Measurements from ENCODE around the gene EPHA7.
A peak's percentile ranks its signal among the peaks of the same experiment; 100 is the strongest.

Gene EPHA7

DNA sequence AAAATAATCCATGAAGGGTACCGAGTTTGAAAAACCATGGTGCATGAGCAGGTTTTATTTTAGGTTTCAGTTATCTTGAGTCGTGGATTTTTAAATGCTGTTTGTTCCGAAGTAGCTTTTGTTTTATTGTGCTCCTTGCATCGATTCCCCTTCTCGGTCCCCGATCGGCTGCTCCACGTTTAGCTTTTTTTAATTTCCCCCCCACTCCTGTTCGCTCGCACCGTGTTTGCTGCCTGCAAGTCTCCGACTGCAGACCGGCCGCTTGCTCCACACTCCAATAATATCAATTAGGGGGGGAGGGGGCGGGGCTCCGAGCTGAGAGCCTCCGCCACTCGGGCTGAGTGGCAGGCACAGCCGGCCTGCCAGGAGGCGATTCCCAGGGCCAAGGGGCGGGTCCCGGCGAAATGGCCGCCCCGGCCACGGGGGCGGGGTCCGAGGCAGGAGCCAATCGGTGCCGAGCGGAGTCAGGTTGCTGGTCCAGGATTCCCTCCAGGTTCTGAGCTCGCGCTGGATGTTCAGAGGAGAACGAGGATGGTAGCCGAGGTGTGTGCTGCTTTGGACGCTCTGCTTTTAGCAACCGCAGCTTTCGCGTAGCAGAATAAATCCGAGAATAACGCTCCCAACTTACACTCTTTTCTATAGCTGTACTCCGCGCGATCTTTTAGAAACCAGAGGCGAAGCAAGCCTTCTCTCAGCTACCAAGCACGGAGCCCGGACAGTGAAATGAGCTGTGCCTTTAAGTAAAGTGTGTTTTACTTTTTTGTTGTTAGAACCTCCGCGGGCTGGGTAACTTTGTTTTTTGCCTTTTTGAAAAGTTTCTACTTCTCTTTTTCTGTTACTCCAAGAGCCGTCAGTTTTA, at the start of gene EPHA7:
EPHA7 (minus strand) TSS at position 256 of the 859 bp plus-strand sequence; CDS start at position 38, 218 bp downstream.
- Mint-ChIP-seq H3K36me3 (ENCODE audit: low read depth) (no peaks in the 10 kb centered on the region), H3K27ac (peak within 1 kb of the TSS; percentile 22), H3K9me3 (no peaks in the 10 kb centered on the region), H3K27me3 (peaks cover 67% of the 10 kb centered on the region), H3K4me1 (ENCODE audit: low read depth) (peaks cover 29% of the 10 kb centered on the region), H3K4me3 (peak within 1 kb of the TSS; percentile 71)
- DNase-seq, result peak; percentile 65

DNA sequence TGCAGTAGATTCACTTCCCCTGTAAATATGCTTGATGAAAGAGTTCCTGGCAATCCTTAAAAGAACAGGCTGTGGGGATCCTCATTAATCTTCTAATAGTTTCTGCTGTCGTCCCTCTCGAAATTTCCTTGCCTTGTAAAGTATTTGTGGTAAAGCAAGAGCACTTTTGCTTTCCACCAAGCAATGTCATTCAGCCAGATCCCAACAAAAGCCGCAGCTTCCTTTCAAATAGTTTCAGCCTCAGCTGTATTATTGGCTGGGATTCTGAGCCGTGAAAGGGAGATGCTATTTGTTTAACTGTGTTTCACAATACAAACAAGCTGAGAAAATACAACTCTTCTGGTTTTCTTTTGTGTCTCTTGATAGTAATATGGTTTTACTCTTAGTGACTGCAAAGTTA, 48.9 kb upstream of the EPHA7 start:
- Mint-ChIP-seq H3K4me3 (no peak overlapping the region), H3K4me1 (ENCODE audit: low read depth) (no peaks in the 10 kb centered on the region), H3K27ac (no peak overlapping the region), H3K9me3 (peaks cover 2% of the 10 kb centered on the region), H3K36me3 (ENCODE audit: low read depth) (no peaks in the 10 kb centered on the region), H3K27me3 (no peaks in the 10 kb centered on the region)
- no peak for DNase-seq

DNA sequence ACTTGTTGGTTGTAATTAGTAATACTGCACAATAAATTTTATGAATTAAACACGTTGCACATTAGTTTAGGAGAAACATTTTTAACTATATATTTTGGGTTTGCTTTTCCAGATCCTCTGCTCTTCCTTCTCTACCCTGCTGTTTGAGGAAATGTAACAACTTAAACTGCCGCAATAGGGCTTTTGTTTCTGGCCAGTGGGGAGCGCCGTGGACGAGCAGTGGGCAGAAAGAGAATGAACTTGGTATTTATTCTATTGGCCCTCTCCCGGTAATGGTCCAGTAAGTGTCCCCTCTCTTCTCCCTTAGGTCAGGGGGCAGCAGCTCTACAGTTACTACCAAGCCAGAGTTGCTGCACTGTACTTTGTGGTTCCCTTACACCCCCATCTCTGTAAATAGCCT, 35.2 kb upstream of the EPHA7 start:
- Mint-ChIP-seq H3K36me3 (ENCODE audit: low read depth) (no peaks in the 10 kb centered on the region), H3K27ac (no peak overlapping the region), H3K4me1 (ENCODE audit: low read depth) (no peaks in the 10 kb centered on the region), H3K27me3 (no peaks in the 10 kb centered on the region), H3K4me3 (no peak overlapping the region), H3K9me3 (no peaks in the 10 kb centered on the region)
- DNase-seq, result no peak

DNA sequence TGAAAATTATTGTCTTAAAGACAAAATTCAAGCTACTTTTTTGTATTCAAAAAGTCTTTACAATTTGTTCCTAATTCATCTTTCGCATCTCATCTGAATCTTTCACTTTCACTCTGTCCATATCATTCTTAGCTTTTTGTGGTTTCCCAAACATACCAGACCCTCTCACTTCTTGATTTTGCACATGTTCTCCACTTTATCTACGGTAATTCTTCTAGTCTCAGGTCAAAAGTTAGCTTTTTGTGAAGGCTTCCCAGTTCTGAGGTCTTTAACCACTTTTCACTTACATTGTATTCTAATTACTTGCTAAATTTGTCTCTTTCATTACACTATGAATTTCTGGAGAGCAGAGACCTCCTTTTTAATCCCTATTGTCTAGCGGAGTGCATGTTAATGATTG, 34.6 kb upstream of the EPHA7 start:
- Mint-ChIP-seq H3K4me3 (no peak overlapping the region), H3K27ac (no peak overlapping the region), H3K9me3 (no peaks in the 10 kb centered on the region), H3K4me1 (ENCODE audit: low read depth) (no peaks in the 10 kb centered on the region), H3K36me3 (ENCODE audit: low read depth) (no peaks in the 10 kb centered on the region), H3K27me3 (no peaks in the 10 kb centered on the region)
- no peak for DNase-seq

DNA sequence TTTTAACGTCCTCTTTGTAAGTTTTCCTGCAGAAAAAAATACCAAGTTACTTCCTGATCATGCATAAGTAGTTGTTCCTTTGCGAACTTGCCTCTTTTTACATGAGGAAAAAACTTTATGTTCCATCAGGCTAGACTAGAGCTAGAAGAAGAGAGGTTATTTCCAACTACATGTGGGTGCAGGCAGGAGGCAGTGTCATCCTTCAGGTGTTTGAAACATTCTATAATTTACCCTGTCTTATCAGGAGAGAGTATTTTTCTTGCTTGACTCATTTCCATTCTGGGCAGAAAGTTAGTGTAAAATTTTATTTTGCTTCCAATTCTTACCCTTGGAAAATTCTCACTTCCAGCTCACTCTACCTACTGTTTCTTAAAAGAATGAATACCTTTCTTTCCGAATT, 28.5 kb upstream of the EPHA7 start:
- H3K4me3 Mint-ChIP-seq, result no peak overlapping the region
- H3K4me1 Mint-ChIP-seq (ENCODE audit: low read depth), result no peaks in the 10 kb centered on the region
- DNase-seq, result no peak
- no peak overlapping the region for H3K27ac Mint-ChIP-seq
- no peaks in the 10 kb centered on the region for H3K27me3 Mint-ChIP-seq
- H3K36me3 Mint-ChIP-seq (ENCODE audit: low read depth), result no peaks in the 10 kb centered on the region
- H3K9me3 Mint-ChIP-seq, result peaks cover 2% of the 10 kb centered on the region

DNA sequence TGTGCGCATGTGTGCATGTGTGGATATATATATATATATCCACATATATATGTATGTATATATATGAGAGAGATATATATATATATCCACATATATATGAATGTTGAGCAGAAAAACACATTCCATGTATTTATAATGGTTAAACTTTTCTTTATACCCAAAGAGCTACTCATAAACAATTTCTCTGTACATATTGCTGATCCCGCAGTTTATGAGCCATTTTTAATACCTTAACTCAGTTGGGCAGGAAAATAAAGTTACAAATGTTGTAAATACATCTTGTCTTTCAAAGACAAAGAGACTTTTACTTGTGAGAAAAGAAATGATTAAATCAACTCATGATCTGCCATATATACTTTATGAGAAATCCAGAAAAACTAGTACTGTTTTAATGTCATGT, 18.1 kb upstream of the EPHA7 start:
- DNase-seq, result no peak
- no peaks in the 10 kb centered on the region for H3K36me3 Mint-ChIP-seq (ENCODE audit: low read depth)
- H3K9me3 Mint-ChIP-seq, result peaks cover 8% of the 10 kb centered on the region
- H3K4me1 Mint-ChIP-seq (ENCODE audit: low read depth), result no peaks in the 10 kb centered on the region
- H3K4me3 Mint-ChIP-seq, result no peak overlapping the region
- no peak overlapping the region for H3K27ac Mint-ChIP-seq
- no peaks in the 10 kb centered on the region for H3K27me3 Mint-ChIP-seq

DNA sequence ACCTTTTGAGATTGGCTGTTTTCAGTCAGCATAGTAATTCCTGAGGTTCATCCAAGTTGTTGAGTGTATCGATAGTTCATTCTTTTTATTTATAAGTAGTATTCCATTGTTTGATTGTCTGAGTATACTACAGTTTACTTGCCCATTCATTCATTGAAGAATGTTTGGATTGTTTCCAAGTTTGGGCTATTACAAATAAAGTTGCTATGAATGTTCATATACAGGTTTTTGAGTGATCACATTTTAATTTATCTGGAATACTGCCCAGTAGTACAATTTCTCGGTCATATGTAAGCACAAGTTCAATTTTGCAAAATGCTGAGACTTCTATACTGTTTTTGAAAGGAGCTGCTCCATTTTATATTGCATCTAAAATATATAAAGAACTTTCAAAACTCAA, 14.2 kb upstream of the EPHA7 start:
- DNase-seq, result no peak
- Mint-ChIP-seq H3K27me3 (no peaks in the 10 kb centered on the region), H3K4me1 (ENCODE audit: low read depth) (no peaks in the 10 kb centered on the region), H3K4me3 (no peak overlapping the region), H3K9me3 (peaks cover 8% of the 10 kb centered on the region), H3K27ac (no peak overlapping the region), H3K36me3 (ENCODE audit: low read depth) (no peaks in the 10 kb centered on the region)

DNA sequence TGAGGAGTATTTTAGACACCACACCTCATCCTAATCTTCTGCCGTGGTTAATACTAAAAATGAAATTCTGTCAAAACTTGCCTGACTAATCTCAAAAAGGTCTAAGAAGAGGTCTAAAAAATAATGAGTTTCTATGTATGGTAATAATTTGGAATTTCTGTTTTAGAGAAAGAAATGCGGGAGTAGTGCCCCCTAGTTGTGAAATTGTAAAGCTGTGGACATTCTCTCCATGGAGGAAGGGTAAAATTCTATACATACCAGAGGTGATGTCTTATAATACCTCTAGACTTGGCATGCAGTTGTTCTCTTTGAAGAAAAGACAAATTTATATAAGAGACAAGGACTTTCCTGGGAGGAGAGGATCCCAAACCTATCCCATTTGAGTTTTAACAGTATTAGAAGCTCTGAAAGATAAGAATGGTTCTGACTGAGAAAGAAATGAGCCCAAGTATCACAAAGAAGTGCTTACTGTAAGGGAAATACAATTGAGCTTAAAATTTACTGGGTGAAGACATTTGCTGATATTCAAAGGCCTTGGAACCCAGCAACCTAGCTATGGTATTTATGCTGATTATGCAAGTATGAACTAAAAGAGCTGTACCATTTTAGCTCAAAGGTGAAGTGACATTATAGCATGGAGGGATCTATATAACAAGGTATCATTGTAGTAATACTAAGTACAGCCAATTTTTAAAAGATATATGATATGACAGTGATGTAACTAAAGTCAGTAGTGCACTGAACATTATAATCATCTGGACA, 5.1 kb upstream of the EPHA7 start:
- no peak for DNase-seq
- H3K4me1 Mint-ChIP-seq (ENCODE audit: low read depth), result peaks cover 8% of the 10 kb centered on the region
- H3K36me3 Mint-ChIP-seq (ENCODE audit: low read depth), result no peaks in the 10 kb centered on the region
- peaks cover 30% of the 10 kb centered on the region for H3K27me3 Mint-ChIP-seq
- H3K27ac Mint-ChIP-seq, result no peak overlapping the region
- H3K4me3 Mint-ChIP-seq, result no peak overlapping the region
- H3K9me3 Mint-ChIP-seq, result peaks cover 6% of the 10 kb centered on the region

DNA sequence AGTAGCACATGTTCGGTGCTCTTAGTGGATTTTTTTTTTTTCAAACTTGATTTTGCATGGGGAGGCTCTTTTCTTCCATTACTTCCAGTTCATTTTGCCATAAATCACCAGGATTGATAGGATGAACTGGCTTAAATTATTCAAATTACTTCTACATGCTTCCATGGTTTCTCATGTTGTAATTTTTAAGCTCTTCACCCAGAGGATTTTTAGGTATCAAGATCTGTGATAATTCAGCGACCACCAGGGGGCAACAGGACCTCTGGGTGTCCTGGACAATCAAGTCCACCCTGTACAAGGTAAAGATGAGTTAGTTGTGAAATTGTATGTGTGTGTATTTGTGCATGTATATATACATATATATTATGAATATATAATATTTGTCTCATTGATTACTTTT, 4.2 kb upstream of the EPHA7 start:
- no peak for DNase-seq
- Mint-ChIP-seq H3K9me3 (peaks cover 3% of the 10 kb centered on the region), H3K4me1 (ENCODE audit: low read depth) (peaks cover 13% of the 10 kb centered on the region), H3K27ac (no peak overlapping the region), H3K4me3 (no peak overlapping the region), H3K27me3 (peaks cover 37% of the 10 kb centered on the region), H3K36me3 (ENCODE audit: low read depth) (no peaks in the 10 kb centered on the region)

DNA sequence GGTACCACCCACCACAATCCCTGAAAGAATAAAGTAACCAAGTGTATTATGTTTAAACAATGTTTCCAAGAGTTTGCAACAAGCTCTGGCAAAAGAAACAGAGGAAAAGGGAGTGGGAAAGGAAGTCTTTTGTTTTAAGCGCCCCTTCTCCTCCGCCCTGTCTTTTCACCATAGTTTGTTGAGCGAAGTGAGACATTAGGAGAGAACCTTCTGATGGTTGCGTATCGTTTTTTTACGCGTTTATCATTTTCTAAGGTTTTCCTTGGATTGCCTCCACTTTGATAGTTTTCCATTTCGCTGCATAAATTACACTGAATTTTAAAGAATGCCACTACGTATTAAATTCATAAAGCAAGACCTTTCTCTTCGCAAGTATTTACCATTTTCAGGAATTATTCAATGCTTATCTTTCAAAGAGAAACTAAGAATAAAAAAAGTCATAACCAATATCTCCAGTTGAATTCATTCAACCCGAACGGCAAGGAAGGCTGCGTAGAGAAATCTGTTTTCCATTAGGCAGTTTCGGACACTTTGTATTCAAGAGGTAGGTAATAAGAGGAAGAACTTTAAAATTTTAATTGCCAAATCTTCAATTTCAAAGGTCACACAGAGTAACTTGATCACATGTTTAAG, 920 bp upstream of the EPHA7 start:
- H3K9me3 Mint-ChIP-seq, result no peaks in the 10 kb centered on the region
- H3K4me3 Mint-ChIP-seq, result peak overlapping the region; percentile 45
- H3K36me3 Mint-ChIP-seq (ENCODE audit: low read depth), result no peaks in the 10 kb centered on the region
- peaks cover 63% of the 10 kb centered on the region for H3K27me3 Mint-ChIP-seq
- H3K4me1 Mint-ChIP-seq (ENCODE audit: low read depth), result peaks cover 29% of the 10 kb centered on the region
- DNase-seq, result no peak
- H3K27ac Mint-ChIP-seq, result no peak overlapping the region

DNA sequence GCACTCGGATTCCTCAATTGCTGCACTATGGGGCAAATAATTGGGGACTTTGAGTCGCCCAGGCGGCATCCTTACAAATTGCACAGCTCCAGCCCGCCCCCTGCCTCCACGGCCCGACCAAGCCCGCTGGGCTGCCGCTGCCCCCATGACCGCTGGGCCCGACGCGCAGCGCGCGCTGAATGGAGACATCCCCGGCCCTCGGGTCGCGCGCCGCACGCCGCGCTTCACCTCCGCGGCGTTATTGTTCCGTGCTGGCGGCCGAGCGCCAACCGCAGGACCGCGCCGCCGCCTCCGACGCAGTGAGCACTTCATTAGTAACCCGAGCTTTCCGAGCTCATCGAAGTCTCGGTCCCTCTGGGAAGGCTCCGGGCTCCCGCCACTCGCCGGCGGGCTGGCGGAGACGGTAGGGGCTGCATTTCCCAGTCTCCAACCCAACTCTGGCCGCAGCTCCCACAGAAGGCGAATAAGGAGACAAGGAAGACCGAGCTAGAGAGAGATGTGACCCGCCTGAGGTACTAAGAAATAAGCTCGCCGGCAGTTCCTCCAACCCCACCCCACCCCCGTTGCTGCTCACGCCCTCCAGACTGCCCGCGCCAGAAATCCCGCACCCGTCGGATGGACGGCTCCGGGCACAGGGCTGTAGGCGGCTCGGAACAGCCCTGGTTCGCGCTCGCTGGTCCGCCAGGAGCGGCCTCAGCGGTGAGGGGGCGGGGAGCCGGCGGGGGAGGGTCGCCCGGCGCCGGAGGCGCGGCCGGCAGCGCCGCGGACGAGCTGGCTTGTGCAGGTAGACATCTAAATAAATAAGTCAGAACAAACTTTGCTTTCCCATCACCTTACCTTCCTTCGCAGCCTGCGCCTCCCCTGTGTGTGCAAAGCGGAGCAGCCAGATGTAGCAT, 703 bp downstream of the EPHA7 start:
- H3K4me1 Mint-ChIP-seq (ENCODE audit: low read depth), result peaks cover 29% of the 10 kb centered on the region
- no peaks in the 10 kb centered on the region for H3K9me3 Mint-ChIP-seq
- H3K4me3 Mint-ChIP-seq, result peak overlapping the region; percentile 71
- no peak overlapping the region for H3K27ac Mint-ChIP-seq
- DNase-seq, result peak; percentile 30
- H3K36me3 Mint-ChIP-seq (ENCODE audit: low read depth), result no peaks in the 10 kb centered on the region
- H3K27me3 Mint-ChIP-seq, result peaks cover 71% of the 10 kb centered on the region

DNA sequence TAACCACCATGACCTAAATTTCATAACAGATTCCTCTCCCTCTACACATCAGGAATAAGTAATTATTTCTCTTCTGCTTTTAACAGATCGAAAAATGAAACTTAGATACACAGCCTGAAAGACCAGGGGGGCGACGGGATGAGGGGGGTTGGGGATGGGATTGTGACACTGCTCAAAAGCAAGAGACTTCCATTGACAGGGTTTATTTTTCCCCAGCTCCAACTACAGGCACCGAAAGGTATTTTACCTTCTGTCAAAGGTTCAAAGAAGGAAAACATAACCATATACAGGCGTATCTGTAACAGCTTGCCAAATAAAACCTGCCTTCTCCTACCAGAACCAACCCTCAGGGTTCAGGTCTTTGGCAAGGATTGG, 1.3 kb downstream of the EPHA7 start:
- H3K4me3 Mint-ChIP-seq, result no peak overlapping the region
- no peak for DNase-seq

DNA sequence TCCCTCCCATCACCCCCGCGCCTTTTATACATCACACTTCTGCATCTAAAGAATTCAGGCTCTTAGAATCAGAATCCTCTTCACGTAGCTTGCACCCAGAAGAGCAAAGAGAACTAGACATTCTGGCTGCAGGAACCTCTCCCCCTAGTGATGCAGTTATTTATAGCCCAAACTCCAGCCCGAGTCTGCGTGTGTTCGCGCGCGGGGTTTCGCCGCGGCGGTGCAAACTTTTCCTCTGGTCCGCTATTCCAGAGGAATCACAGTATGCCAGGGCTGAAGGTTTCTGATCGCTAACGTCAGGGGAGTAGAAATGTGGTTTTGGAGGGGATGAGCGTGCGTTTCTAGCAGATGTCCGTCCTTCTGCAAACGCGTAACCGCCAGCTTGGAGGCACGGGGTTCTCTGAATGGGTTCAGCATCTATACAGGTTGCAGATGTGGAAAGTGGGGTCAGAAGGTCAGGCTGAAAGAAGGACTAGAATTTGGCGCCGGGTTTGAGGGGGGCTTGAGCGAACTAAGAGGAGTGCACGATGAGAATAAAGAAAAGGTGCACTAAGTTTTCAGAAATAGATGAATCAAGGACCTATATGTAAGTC, 1.8 kb downstream of the EPHA7 start:
- H3K4me3 Mint-ChIP-seq, result no peak overlapping the region
- peaks cover 65% of the 10 kb centered on the region for H3K27me3 Mint-ChIP-seq
- H3K4me1 Mint-ChIP-seq (ENCODE audit: low read depth), result peaks cover 29% of the 10 kb centered on the region
- H3K9me3 Mint-ChIP-seq, result no peaks in the 10 kb centered on the region
- no peak overlapping the region for H3K27ac Mint-ChIP-seq
- H3K36me3 Mint-ChIP-seq (ENCODE audit: low read depth), result no peaks in the 10 kb centered on the region
- DNase-seq, result peak; percentile 22

More for the DNA sequence above, 1.3 kb downstream of the EPHA7 start:
- Mint-ChIP-seq H3K36me3 (ENCODE audit: low read depth) (no peaks in the 10 kb centered on the region), H3K27me3 (peaks cover 68% of the 10 kb centered on the region), H3K4me1 (ENCODE audit: low read depth) (peaks cover 29% of the 10 kb centered on the region), H3K9me3 (no peaks in the 10 kb centered on the region), H3K27ac (no peak overlapping the region)
